Omental fat pad (tissue), 4 donors: ENCODE measurements around the gene COX6B2. TPM values are rescaled to one million over a fixed set of nuclear protein-coding genes. Genes with fewer than 3 reads are reported as not detected.
A peak's percentile ranks its signal among the peaks of the same experiment; 100 is the strongest.

Experiments
- ATAC-seq: fragments of 150-250 bp; one replicate; pipeline ENCODE4 v1.9.1; 2016; ENCODE audit warnings: mild to moderate bottlenecking, moderate library complexity; ENCODE audit not compliant: low FRiP score
- DNase-seq: peaks from one replicate; pipeline ENCODE4 v3.0.0-alpha.2; 2019; ENCODE audit warnings: low spot score
- total RNA-seq, 4 donors: library from RNA; depleted of rRNA; stranded (reverse); fragments of >200 nt; gene quantifications; one replicate each; pipeline ENCODE4 v1.1.0, GENCODE V29; 2016
- TF ChIP-seq, protein P1 (sequence below), 3 donors: fragments of 450-650 bp; IDR thresholded peaks; one replicate each; pipeline ENCODE4 v1.5.1; 2016 to 2017; ENCODE audit warnings: antibody characterized with exemption in 3 of 3, mild to moderate bottlenecking in 3 of 3, moderate library complexity in 2 of 3

COX6B2 gene
- total RNA-seq, 4 donors from 2014 or later = 0.56 TPM; not detected in 3

DNA sequence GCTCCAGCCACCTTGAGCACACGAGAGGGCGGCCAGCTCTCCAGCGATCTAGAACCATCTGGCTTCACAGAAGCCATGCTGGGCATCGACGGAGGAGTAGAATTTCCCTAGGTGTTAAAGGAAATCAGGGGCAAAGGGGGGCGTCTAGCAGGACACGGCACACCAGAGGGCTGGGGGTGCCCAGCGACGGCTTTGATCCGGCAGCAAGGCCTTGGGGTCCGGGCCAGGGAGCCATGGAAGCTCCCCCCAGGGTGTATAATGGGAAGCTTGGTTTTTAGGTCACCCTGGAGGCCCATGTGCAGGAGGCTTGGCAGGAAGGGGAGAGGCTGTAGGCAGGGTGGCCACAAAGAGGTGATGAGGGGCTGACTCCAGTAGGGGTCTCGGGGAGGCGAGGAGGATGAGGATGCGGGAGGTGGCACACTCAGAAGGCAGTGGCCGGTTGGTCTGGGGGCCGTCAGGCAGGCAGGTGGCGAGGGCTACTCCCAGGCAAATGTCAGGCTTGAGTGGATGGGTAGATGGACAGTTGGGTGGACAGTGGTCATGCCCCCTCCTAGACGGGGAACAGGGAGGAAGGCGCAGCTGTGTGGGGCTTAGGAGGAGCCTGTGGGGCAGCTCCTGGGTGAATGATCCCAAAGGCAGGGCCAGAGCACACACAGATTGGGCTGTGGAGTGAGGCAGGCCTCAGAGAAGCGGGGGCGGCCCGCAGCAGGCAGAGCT is 9.3 kb downstream of the COX6B2 start:
- DNase-seq = no peak
- TF ChIP-seq, protein P1, sequence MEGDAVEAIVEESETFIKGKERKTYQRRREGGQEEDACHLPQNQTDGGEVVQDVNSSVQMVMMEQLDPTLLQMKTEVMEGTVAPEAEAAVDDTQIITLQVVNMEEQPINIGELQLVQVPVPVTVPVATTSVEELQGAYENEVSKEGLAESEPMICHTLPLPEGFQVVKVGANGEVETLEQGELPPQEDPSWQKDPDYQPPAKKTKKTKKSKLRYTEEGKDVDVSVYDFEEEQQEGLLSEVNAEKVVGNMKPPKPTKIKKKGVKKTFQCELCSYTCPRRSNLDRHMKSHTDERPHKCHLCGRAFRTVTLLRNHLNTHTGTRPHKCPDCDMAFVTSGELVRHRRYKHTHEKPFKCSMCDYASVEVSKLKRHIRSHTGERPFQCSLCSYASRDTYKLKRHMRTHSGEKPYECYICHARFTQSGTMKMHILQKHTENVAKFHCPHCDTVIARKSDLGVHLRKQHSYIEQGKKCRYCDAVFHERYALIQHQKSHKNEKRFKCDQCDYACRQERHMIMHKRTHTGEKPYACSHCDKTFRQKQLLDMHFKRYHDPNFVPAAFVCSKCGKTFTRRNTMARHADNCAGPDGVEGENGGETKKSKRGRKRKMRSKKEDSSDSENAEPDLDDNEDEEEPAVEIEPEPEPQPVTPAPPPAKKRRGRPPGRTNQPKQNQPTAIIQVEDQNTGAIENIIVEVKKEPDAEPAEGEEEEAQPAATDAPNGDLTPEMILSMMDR (IDR thresholded peaks at IDR 0.05) = no peak

GRCh38 chr19:55344444-55344843 is 10.1 kb downstream of the COX6B2 start:
- no peak for ATAC-seq
- TF ChIP-seq, protein P1 (IDR thresholded peaks at IDR 0.05) = no peak
- DNase-seq = no peak

More for the DNA sequence above, 9.3 kb downstream of the COX6B2 start:
- ATAC-seq = no peak

DNA sequence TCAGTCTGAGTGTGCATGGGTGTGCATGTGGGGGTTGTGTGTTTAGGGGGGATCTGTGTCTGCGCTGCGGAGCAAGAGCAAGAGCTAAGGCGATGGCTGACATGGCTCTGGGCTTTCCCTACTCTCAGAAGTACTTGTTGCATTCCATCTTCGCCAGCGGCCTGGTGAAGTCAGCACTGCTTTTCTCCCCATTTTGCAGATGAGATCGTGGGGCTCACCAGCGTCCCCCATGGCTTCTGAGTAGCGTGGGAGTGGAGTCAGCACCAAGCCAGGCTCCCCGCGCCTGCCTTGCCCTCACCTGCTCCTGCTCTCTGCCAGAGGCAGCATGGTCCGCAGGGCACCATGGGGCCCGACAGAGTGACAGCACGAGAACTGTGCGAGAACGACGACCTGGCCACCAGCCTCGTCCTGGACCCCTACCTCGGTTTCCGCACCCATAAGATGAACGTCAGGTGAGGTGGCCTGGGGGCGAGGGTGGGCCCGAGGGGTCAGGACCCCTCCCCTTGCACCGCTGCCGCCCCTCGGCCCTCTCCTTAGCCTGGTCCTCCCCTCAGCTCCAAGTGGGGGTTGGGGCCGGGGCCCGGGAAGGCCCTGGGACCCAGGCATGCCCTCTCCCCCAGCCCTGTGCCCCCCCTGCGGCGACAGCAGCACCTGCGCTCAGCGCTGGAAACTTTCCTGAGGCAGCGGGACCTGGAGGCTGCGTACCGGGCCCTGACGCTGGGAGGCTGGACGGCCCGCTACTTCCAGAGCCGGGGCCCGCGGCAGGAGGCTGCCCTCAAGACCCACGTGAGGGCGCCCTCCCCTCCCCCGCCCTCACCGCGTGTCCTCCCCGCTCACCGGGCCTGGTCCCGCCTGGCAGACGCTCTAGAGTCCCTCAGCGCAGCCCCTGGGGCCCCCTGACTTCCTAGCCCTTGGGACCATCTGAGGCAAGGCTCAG is 12.7 kb downstream of the COX6B2 start:
- DNase-seq (no peak), ATAC-seq (no peak)
- TF ChIP-seq, protein P1 (IDR thresholded peaks at IDR 0.05) = no peak

DNA sequence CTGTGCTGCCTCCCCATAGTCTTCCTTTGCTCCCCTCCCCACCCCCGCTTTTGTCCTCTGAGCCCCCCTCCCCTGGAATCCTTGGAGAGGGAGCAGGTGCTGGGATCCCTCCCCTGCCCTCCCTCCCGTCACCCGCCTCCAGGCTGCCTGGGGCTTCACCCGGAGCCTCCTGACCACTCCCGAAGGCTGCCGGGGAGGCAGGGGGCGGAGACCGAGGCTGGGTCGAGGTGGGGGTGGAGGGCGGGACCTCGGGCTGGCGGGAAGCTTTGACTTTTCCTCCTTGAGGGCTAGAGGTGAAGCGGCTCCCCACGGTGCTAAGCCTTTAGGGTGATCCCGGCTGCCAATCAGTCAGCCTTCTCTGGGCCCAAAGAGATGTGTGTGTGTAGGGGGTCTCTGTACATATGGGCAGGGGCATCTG is 13.3 kb downstream of the COX6B2 start:
- ATAC-seq (no peak), DNase-seq (peak; percentile 49)
- TF ChIP-seq, protein P1 (IDR thresholded peaks at IDR 0.05) = no peak

DNA sequence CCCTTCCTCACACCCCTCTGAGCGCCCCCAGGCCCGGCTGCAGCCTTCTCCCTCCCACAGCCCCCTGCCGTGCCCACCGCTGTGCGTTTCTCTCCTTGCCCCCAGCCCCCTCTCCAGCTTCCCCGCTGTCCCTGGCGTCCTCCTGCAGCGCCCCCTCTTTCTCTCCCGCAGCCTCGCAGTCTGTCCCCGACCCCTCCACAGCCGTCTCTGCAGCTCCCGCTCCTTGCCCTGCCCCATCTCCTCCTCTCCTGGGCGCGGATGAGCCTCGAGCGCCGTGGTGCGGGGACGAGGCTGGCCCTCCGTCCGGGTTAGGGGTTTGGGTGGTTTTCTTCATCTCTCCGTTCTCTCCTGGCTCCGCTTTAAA is 13.8 kb downstream of the COX6B2 start:
- no peak for ATAC-seq
- TF ChIP-seq, protein P1 (IDR thresholded peaks at IDR 0.05) = no peak
- DNase-seq = no peak

- ATAC-seq (no peak), DNase-seq (no peak)
- TF ChIP-seq, protein P1 (IDR thresholded peaks at IDR 0.05) = no peak
Observed at GRCh38 chr19:55339889-55340783, 14.4 kb downstream of the COX6B2 start.
